NCI-H748 (cell line): ENCODE measurements around the gene APCDD1L.
"Not testable (repeated sequence)": the region's sequence is repeated elsewhere in the genome, so short reads cannot be mapped to it uniquely, and the experiment has no call there.

ENCODE experiments used
- DNase-seq: peaks from one replicate; lab custom pipeline; 2025; ENCODE audit not compliant: unreplicated experiment; lab: John Stamatoyannopoulos, UW

Gene APCDD1L

DNA sequence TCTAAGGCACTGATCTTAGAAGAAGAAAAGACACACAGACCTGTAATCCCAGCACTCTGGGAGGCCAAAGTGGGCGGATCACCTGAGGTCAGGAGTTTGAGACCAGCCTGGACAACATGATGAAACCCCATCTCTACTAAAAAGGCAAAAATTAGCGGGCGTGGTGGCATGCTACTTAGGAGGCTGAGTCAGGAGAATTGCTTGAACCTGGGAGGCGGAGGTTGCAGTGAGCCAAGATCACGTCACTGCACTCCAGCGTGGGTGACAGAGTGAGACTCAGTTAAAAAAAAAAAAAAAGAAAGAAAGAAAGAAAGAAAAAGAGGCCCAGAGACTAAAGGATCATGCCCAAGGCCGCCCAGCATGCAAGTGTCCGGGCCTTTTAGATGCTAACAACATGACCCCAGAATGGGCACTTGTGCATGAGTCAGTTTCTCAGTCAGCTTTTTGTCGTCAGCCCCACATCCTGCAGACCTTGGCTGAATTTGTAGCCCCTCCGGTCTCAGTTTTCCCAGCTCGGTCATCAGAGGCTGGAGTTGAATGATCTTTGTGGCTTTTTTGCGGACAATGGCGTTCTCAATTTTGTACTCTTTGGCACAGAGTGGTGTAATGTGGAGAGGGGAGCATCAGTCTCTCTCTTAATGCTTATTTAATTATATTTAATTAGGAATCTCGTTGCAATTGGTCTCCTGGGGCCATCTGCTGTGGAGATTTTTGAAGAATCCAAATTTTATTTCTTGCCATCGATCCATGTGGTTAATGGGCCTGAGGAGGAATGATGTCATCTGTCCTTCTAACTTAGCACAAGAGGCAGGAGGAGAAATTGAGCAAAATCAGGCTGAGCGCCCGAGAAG is 30.6 kb upstream of the APCDD1L start:
- no peak for DNase-seq

DNA sequence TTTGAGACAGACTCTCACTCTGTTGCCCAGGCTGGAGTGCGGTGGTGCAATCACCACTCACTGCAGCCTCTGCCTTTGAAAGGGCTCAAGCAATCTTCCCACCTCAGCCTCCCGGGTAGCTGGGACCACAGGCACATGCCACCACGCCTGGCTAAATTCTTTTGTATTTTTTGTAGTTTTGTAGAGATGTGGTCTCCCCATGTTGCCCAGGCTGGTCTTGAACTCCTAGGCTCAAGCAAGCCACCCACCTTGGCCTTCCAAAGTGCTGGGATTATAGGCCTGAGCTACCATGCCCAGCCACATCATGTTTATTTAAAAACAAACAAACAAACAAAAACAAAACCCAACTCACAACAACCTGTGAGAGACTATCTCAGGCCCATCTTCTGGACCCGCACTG is 29.7 kb upstream of the APCDD1L start:
- no peak for DNase-seq

DNA sequence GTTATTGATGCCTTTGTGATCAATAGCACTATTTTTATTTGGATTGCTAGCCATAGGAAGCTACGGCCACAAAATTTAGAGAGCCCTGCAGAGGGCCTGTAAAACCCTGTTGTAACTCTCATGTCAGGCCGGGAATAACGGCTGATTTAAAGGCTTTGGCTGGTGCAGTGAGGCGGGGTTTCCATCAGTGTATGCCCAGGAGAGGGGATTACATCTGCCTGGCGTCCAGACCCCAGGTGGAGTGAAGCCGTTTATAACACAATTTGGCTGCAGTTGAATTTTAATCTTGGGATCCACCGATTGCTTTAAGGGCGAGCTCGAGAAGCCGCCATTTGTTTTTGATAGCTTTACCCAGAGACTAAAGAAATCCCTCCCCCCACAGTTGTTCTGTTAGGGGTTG is 29.1 kb upstream of the APCDD1L start:
- no peak for DNase-seq

DNA sequence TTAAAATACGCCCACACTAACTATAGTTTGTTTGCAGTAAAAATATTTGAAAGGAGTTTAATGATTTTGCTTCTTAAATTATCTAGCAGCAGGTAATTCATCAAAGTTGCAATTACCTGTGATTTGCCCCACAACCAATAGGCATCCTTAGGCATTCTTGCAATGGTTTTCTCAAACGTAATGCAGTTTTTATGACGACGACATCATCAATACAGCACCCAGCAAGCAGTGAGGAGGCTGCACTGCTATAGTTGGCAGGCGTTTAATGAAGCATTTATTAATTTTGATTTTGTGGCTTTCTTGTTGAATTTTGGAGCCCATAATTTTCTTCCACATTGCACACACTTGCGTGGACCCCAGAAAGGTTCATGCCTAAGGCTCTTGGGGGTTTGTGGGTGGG is 28.1 kb upstream of the APCDD1L start:
- no peak for DNase-seq

DNA sequence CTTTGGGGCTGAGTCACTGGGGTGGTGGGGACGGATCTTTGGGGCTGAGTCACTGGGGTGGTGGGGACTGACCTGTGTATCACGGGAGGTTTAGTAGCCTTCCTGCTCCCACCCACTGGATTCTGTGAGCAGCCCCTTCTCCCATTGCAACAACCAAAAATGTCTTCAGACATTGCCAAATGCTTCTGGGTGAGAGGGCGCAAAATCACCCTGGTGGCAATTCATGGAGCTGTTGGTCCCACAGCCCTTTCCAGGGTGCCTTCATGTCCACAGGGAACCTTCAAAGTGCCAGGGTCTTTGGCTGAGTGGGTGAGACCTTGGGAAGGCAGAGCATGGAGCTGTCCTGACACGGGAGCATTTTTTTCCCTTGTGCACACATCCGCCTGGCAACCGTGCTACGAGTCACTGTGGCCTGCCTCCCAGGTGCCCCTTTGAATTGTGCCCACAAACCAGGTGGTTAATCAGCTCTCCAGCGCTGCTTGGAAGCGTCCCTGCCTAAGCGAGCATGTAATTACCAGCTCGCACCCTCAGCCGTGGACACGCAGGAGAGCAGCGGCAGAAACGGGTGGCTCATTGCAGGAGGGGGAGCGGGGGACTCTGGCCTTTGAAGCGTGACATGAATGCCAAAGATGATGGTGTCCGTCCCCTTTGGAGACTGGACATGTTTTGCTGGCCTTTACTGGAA is 27.4 kb upstream of the APCDD1L start:
- DNase-seq, result peak; percentile 49

DNA sequence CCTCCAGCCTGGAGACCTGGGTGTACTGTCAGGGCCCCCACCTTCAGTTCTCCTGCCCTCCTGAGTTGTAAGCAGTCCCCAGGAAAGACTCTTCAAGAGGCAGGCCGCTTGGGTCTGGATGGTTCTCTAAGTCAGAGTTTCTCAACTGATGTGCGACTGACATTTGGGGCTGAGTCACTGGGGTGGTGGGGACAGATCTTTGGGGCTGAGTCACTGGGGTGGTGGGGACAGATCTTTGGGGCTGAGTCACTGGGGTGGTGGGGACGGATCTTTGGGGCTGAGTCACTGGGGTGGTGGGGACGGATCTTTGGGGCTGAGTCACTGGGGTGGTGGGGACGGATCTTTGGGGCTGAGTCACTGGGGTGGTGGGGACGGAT is 26.8 kb upstream of the APCDD1L start:
- DNase-seq, result not testable (repeated sequence)

DNA sequence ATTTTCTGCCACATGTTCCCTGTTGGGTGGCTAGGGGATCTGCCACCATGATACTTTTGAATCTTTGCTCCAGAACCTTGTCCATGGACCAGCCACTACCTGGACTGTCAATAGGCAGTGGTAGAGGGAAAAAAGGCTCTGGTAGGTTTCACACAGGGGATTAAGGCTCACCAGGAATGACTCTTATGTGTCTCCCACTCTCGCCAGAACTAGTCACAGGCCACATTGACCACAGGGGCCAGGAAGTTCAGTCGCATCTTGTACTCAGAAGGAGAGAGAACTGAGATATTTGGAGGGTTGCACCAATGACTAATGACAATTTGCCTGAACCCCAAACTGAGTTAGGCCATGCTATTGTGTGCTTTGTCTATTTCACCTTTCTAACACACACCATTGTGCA is 23.6 kb upstream of the APCDD1L start:
- DNase-seq, result no peak

DNA sequence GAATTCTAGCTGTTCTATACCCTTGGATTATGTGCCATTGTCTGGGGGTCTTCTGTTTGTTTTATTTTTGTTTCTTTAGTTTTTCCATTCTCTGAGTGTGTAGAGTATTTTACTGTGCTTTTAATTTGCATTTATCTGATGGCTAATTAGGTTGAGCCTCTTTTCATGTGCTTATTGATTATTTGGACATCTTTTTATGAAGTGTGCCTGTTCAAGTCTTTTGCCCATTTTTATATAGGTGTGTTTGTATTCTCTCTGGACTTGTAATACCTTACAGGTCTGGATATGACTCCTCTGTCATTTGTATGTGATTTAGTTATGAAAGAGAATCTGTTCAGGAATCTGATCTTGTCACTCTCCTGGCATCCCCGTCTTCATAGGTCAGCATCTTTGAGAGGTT is 22.6 kb upstream of the APCDD1L start:
- no peak for DNase-seq

DNA sequence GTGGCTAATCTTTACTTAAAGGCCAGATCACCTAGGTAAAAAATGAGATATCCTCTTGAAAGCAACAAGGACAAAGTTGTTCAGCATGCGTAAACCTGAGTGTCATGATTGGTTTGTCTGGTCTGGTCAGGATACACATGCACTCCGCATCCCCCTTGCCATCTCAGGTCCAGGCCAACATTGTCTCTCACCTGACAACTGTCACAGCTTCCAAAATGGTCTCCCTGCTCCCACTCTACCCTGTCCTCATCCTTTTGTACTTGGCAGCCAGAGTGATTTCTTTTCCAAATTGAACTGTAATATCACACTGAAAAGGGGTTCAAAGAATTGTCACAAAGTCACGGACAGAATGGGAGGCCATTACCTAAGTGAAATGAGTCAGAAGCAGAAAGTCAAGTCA is 21.1 kb upstream of the APCDD1L start:
- DNase-seq, result no peak

DNA sequence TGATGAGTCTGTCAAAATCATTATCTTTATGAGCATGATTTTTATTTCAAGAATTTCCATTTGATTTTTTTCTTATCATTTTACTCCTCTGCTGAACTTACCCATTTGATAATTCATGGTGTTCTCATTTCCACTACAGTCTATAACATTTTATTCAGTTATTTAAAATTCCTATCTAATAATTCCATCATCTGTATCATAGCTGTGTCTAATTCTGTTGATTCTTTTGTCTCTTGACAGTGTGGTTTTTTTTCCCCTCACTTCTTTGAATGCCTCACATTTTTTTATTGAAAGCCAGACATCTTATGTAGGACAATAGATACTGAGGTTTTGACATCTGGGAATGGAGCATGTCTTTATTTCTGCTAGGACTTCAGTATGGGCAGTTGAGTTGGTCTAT is 16.5 kb upstream of the APCDD1L start:
- no peak for DNase-seq

DNA sequence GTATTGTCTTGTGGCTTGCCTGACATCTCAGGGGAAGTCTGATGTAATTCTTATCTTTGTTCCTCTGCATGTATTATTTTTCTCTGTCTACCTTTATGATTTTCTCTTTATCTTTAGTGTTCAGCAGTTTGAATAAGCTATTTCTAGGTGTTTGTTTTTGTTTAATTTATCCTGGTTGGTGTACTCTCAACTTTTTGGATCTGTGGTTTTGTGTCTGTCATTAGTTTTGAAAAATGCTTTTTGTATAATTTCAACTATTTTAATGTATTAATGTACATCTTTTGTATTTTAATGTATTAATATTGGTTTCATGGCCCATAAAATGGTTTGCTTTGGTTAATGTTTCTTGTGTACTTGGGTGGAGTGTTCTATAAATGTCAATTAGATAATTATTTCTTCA is 15.9 kb upstream of the APCDD1L start:
- no peak for DNase-seq

DNA sequence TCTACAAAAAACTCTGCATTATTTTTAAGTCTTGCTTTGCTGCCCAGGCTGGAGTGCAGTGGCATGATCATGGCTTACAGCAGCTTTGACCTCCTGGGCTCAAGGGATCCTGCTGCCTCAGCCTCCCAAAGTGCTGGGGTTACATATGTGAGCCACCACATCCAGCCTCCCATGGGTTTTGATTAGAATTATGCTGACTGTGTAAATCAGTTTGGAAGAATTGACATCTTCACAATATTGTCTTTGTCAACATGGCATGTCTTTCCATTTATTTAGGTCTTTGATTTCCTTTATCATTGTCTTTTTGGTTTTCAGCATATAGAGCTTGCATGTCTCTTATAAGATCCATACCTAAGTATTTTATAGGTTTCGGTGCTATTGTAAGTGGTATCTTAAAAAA is 13.2 kb upstream of the APCDD1L start:
- no peak for DNase-seq

DNA sequence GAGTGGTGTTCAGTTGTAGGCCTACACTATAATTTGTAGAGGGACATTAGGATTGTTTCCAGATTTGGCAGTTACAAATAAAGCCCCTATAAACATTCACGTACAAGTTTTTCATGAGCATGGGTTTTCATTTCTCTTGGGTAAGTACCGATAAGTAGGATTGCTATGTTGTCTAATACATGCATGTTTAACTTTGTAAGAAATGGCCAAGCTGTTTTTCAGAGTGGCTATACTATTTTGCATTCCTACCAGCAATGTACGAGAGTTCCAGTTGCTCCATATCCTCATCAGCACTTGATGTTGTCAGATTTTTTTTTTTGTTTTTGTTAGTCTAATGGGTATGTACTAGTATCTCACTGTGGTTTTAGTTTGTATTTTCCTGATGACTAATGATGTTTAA is 11.2 kb upstream of the APCDD1L start:
- no peak for DNase-seq

DNA sequence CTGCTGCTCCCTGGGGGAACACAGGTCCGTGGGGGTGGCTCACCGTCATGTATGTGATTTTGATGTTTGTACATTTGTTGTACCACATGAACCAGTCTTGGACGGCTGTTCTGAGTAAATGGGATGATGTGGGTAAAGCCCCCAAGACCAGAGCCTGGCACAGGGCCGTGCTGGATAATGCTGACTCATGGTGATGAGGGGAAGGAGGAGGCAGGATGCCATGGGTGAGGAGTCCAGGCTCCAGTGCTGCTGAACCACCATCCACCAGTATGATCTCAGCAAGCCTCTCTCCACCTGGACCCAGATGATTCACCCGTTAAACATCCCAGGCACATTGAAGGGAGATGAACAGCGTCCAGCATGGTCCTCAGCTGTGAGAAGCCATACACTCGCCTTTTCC is 9.6 kb upstream of the APCDD1L start:
- no peak for DNase-seq

DNA sequence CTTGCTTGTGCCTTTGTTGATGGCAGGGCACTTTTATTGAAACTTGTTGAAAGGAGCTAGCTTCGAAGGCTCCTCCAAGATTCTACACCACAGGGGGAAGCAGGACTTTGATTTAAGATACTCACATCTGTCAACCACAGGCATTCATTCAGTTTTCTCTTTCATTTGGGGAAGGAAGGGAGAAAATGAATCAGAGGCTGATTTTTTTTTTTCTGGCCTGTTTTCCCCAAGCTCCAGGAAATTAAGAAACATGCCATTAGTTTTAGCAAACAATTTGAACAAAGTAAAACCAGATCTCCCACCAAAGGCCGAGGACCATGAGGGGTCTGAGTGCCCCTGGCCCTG is 8.7 kb upstream of the APCDD1L start:
- no peak for DNase-seq

DNA sequence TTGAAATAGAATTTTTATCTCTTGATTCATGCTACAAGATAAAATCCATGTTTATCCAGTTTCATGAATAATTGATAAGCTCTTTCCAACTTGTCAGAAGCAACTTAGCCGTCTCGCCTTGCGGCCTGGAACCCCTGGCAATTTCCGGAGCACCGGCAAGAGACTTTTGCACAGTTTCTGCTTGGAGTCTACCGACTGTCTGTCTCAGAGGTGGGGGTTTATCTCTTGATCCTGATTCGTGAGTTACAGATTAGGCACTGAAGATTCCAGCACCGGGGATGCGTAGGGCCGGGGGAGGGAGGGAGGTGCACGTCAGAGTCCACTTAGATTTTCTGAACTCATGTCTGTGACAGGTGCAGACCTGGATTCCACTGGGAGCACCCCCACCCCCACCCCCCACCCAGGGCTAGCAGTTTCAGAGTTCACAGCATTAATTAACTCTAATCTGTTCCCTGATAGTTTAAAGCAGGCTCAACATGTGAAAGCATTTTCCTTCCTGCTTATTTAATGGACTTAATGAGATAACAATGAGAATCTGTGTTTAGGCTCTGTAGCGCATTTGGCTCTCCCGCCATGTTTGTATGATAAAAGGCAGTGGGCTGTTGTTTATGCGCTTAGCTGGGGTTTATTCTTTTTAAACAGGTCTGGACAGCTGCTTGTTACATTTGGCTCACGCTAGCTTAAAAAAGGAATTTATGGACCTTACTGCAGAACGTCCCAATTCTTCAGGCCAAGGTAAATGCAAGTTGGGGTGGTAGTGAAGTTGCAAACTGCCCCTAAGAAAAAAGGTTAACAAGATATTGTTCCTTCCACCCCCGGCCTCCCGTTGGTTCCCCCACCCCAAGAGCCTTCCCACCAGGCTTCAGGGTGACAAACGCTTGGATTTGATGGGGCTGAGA is 8.1 kb upstream of the APCDD1L start:
- DNase-seq, result peak; percentile 19

DNA sequence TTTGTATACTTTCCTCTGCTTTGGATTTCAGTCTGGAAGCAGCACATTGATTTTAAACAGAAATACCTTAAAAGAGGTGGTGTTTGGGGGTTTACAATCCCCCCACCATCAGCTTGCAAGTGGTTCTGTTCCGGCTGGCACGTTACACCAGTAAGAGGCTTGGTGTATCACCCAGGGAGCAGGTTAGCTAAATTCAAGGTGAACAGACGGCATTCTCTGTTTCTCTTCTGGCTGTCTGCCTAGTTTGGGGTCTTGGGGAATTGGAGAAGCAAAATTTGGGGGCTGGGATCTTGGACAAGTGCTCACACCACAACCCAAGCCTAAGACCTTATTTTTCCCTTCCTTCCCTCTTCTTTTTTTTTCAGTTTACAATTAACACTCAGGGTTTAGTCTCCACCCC is 7.5 kb upstream of the APCDD1L start:
- no peak for DNase-seq

DNA sequence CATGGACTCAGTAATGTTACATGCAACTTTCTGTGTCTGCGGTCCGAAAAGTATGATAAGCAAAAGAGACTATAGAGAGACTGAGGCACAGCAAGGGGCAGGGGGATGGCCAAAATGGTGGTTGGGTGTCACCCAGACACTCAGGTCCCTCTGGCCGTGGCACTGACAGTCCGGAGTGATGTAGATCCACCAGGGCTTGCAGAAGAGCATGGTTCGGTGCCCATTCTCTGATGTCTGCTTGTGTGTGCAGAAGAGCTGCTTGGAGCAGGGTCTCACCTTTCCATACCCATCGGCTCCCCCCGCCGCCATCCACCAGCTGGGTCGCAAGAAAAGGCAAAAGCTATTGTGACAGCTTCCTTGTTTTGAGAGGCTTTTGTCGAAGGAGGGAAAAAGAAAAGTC is 6.6 kb upstream of the APCDD1L start:
- no peak for DNase-seq

DNA sequence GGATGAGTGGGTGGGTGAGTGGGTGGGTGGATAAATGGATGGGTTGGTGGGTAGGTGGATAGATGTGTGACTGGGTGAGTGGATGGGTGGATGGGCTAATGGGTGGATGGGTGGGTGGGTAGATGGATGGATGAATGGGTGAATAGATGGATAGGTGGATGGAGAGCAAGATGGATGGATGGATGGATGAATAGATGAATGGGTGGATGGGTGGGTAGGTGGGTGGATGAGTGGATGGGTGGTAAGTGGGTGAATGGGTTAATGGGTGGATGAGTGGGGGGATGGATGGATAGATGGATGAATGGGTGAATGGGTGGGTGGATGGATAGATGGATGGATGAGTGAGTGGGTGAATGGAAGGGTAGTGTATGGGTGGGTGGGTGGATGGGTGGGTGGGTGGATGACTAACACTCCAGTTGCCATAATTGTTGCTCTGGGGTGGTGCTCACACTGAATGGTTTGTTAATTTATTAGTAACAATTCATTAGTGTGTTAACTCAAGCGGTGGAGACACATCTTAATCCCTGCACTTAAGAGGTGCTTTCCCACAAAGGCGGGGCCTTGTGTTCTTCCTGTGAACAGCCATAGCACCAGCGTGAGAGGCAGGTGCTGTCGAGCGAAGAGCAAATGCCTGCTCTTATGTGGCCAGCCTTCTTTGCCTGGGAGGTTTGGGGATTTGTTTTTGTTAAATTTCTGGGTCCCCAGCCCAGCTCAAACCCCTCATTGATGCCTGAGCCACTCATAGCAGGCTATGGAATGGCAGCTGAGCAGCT is 4.9 kb upstream of the APCDD1L start:
- no peak for DNase-seq

DNA sequence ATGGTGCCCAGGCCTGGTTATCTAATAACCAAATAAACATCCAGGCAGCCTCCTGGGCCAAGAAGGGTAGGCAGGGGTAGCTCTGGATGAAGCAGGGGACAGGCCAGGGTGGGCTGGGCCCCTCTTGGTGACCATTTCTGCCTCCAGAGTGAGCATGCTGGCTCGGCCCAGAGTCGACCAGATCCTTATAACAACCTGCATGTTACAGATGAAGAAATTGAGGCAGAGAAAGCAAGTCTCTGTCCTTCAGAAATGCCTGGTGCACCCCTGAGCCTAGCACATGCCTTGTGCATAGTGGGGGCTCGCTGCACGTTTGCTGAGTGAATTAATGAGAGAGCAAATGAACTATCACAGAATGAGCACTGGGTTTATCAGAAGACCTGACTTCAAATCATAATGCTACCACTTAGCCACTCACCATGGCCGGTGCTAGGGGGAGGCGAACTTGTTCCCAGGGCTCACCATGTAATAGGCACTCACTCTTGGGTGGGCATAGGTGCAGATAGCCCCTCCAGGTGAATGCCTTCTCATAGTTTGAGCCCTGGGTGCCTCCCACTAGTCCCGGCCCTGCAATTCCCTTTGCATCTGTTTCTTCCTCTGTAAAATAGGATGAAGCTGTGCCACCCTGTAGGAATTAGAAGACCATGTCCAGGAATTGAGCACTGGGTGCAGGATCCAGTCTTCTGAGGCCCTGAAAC is 3.8 kb upstream of the APCDD1L start:
- DNase-seq, result no peak

DNA sequence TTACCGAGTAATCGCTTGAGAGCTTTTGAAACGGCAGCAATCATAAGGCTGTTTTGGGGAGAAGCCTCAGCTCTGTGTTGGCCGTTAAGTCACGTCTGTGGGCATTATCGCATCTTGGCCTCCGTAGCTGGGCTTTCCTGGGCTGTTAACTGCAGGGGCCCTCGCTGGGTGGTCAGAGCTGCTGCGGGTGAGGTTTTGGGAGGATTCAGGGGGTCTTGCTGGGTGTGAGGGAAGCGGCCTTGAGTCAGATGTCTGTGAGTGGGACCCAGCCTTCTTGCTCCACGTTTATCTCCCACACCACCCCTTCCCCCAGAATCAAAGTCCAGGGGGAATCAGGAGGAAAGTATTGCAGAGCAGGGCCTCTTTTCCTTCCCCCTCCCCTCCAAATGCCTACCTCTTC is 3.2 kb upstream of the APCDD1L start:
- DNase-seq, result no peak
